G401 (cell line): ENCODE data around the gene TAF5L. TPM values are rescaled to one million over a fixed set of nuclear protein-coding genes. Genes with fewer than 3 reads are reported as not detected.
"Not testable (repeated sequence)": the region's sequence is repeated elsewhere in the genome, so short reads cannot be mapped to it uniquely, and the experiment has no call there.

Experiments used
- DNase-seq: peaks from one replicate; pipeline ENCODE4 v3.0.0-alpha.2; 2015; ENCODE audit warnings: low spot score
- in situ Hi-C: cut with HindIII; loops from 2 replicates; pipeline ENCODE4 v1.10.0; 2016; ENCODE audit warnings: low sequenced_read_pairs, mixed read lengths
- total RNA-seq: library from RNA; depleted of rRNA; stranded (reverse); fragments of >200 nt; shearing (Covaris generic); gene quantifications from 2 replicates; pipeline ENCODE4 v1.2.3, GENCODE V29; 2014

The TAF5L gene
- total RNA-seq, 1 experiment from 2014 or later: 23.0 TPM

DNA sequence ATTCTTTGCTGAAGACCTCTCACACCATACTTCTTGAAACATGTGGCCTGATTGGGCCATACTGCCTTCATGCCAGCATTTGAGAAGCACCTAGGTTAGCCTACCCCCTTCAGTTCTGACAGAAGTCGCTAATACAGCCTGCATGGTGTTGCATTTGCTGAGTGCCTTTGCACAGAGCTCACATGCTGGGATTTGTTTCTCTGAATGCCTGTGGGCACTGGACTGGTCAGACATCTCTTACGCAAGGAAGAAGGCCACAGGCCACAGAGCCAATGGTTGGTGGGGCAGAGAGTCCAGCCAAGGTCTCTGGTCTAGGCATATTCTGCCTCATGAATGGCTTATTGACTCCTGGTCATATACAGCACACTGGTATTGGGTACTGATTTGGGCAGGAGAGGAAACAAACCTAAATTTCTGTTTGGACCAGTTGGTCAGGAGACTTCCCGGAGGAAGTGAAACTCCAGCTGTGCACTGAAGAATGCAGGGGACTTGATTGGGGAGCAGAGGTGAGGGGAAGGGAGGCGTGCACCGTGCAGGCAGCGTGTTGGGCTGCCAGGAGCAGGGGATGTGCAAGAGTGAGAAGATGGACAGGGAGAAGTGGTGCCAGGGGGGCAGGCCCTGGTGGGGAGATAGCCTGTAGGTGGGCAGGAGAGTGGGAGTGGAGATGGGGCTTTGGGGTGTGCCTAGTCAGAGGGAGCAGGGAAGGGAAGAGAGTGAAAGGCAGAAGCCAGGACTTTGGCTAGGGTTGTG is 18.2 kb upstream of the TAF5L start:
- DNase-seq: no peak
- in situ Hi-C loops: no loop called here

DNA sequence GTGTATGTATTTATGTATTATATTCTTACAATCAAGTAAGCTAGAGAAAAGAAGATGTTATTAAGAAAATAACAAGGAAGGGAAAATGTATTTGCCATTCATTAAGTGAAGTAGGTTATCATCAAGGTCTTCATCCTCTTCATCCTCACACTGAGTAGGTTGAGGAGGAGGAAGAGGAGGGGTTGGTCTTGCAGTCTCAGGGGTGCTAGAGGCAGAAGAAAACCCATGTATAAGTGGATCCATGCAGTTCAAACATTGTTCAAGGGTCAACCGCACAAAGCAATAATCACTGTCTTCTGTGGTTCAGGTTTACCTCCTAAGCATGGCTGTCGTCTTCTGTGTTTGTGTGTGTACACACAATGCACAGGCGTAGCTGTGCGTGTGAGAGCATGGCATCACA is 17.0 kb upstream of the TAF5L start:
- in situ Hi-C loops: no loop called here

DNA sequence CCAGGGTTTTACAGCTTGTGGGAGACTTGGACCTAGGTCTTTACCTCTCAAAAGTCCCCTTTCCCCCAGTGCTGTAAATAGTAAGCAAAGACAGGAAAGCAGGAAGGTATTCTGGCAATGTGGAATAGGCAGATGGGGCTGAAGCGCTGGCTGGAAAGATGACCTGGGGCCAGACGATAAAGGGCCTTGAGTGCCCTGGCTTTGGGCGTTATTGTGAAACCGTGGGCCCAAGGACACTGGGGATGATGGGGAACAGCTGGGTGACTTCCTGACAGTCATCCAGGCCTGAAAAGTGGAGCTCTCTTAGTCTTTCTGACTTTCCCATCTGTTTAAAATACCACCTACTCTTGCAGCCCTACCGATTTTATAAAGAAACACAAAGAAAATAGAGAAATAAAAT is 16.5 kb upstream of the TAF5L start:
- no peak for DNase-seq
- in situ Hi-C loops: no loop called here

More for the DNA sequence above, 17.0 kb upstream of the TAF5L start:
- no peak for DNase-seq

DNA sequence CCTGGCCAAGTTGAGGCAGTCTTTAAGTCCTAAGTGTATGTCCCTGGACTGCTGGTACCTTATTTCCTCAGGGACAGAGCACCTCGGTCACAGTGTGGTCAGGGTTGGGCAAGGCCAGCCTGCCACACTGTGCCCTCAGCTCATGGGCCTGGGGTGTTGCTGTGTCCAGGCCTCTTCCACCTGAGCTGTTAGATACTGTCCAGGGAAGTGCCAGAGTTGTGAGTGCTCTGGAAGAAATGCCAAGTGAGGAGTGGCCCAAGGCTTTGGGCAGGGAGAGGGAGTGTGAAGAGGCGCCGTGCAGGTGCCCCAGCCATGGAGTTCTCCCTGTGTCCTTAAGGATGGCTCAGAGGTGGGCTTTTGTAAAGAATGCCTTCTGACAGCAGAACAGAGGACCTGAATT is 15.4 kb upstream of the TAF5L start:
- in situ Hi-C loops: no loop called here
- DNase-seq: peak; percentile 18

DNA sequence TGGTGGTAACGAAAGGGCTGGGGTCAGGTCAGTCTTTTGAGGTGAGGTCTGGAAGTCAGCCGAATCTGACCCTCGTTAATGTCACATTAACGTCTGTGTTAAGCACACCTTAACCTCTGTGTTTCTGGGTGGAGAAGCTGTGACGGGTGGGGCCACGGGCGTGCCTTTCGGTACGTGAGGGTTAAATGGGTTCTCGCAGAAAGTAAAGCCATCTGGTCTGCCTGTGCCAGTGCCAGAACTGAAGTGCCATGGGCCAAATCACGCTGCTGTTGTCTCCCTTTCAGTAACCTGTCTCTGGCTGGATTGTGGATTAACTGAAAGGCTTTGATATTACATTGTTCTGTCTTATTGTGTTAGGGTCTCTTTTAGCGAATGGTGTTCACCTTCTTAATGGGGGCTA is 14.5 kb upstream of the TAF5L start:
- peak; percentile 88 for DNase-seq
- in situ Hi-C loops: no loop called here

DNA sequence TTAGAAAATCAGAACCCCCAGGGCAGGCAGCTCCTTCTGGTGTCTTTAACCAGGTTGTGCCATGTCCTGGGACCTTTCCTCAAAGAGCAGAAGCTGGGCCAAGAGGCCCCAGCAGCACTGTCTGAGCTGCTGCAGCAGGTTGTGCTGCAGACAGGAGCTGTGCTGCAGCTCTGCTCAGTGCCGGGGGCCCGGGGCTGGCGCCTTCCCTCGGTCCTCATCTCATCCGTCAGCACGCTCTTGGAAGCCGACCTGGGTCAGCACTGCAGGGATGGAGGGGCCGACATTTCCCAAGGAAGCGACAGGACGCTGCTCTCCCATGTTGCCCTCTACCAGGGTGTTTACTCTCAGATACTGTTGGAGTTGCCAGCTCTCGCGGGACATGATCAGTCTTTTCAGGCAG is 11.8 kb upstream of the TAF5L start:
- in situ Hi-C loops: no loop called here

GRCh38 chr1:229636042-229636441 is 10.1 kb upstream of the TAF5L start:
- DNase-seq: peak; percentile 55
- in situ Hi-C loops: no loop called here

More for the DNA sequence above, 11.8 kb upstream of the TAF5L start:
- DNase-seq: no peak

DNA sequence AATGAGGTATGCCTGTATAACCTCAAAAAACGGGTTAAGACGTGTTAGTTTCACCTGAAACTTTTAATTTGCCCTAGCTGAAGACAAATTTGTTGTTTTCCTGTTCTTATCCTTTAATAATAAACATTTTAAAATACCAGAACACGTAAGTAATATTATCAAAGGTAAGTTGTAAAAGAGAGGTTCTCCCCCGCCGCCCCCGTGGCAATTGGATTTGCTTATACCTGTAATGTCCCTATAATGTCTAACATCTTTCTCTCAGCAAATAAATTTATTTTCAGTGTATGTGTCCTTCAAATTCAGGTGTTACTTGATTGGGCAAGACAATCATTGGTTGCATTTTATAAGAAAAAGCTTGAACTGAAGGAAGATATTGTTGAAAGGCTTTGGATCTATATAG is 6.0 kb upstream of the TAF5L start:
- no peak for DNase-seq
- in situ Hi-C loops: no loop called here

DNA sequence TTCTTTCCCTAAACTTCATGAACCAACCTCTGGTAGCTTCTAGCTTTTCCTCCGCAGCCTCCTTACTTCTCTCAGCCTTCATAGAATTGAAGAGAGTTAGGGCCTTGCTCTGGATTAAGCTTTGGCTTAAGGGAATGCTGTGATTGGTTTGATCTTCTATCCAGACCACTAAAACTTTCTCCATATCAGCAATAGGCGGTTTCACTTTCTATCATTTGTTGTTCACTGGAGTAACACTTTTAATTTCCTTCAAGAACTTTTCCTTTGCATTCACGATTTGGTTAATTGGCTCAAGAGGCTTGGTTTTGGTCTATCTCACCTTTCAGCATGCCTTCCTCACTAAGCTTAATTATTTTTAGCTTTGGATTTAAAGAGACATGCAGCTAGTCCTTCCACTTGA is 5.2 kb upstream of the TAF5L start:
- DNase-seq: no peak
- in situ Hi-C loops: no loop called here

DNA sequence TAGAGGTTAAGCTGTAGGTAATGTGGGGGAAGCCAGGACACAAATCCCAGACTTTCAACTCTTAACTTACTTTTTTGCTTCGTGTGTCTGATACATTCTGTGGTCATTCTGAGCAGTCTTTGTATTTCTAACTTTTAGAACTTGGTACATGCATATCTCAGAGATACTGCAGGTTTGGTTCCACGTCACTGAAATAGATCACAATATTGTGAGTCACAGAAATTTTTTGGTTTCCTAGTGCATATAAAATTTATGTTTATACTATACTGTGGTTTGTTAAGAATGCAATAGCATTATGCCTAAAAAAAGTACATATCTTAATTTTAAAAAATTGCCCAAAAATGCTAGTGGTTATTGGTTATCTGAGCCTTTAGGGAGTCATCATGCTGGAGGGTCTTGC is 3.3 kb upstream of the TAF5L start:
- in situ Hi-C loops: no loop called here
- no peak for DNase-seq

- in situ Hi-C loops: no loop called here
- DNase-seq: no peak
These were observed 1.1 kb upstream of the TAF5L start for GRCh38 chr1:229627003-229627402.

GRCh38 chr1:229625071-229625914 is 629 bp downstream of the TAF5L start:
- DNase-seq: peak; percentile 39
- in situ Hi-C loops: no loop called here

- in situ Hi-C loops: no loop called here
- DNase-seq: no peak
These were observed 1.3 kb downstream of the TAF5L start for GRCh38 chr1:229624521-229625070.

GRCh38 chr1:229623838-229624237 is 2.1 kb downstream of the TAF5L start:
- no peak for DNase-seq
- in situ Hi-C loops: no loop called here

GRCh38 chr1:229623225-229623624 is 2.7 kb downstream of the TAF5L start:
- in situ Hi-C loops: no loop called here
- DNase-seq: no peak

- in situ Hi-C loops, DNase-seq: not testable (repeated sequence)
These were observed 3.2 kb downstream of the TAF5L start for GRCh38 chr1:229622641-229623120.

DNA sequence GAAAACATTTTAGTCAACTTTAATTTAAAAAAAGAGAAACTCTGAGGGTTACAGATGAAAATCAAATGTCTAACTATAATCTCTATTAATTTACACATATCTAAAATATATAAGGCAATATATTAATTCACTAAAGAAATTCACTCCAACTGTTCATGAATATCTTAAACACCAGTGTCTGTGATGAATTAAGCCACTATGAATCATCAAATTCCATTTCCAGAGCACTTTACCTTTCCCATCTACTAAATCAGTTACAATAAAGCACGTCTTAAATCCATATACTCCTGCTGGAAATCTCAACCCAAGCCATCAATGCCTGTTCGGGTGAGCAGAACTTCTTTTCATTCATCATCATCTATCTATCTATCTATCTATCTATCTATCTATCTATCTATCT is 4.3 kb downstream of the TAF5L start:
- in situ Hi-C loops: no loop called here
- no peak for DNase-seq

GRCh38 chr1:229620876-229621275 is 5.0 kb downstream of the TAF5L start:
- in situ Hi-C loops: no loop called here
- DNase-seq: no peak

- no peak for DNase-seq
- in situ Hi-C loops: no loop called here
These were observed 6.3 kb downstream of the TAF5L start for GRCh38 chr1:229619614-229620013.

- in situ Hi-C loops: no loop called here
- DNase-seq: no peak
These were observed 6.9 kb downstream of the TAF5L start for GRCh38 chr1:229619002-229619401.
